GM18861 (cell line): ENCODE data around the gene FRMD4A.

Experiments used
- ATAC-seq: cut with Tn5 transposase; IDR thresholded peaks from one replicate; pipeline ENCODE4 v1.9.1; 2021; ENCODE audit not compliant: unreplicated experiment

The FRMD4A gene

GRCh38 chr10:13739183-13739582 is 591.5 kb downstream of the FRMD4A start:
- ATAC-seq, result no peak

DNA sequence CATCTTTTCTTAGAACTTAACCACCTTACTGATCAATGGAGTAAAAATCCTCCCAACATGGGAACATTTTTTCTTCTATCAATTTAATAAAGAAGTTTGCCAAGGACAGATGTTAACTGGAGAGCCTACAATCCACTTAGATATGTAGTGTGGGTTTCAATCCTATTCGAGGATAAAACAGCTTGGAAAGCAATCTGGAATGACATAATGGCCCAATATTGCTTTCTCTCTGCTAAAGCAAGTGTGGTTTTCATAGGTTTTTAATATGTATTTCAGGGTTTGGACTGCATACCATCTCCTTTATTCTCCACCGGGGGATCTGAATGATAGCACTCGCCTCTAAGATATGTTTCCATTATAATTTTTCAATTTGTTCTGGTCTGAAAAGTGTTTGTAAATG is 594.2 kb downstream of the FRMD4A start:
- ATAC-seq, result no peak

GRCh38 chr10:13734151-13734550 is 596.6 kb downstream of the FRMD4A start:
- ATAC-seq, result no peak

DNA sequence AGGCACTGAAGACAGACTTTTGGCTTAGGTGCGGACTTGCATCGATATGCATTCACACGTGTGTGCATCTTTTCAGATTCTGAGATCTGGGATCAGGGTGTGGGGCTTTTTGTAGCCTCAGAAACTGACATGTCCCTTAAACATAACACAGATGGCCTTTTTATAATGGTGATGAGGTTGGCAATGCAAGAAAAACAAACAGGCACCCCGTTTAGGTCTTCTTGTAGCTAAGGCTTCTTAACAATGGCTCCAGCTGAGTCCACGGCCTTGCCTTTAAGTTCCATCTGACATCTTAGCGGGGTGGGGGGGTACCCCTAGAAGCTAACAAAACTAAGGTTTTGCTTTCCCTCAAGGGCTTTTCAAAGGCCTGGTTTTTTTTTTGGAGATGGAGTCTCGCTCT is 597.7 kb downstream of the FRMD4A start:
- ATAC-seq, result no peak

GRCh38 chr10:13732465-13732881 is 598.3 kb downstream of the FRMD4A start:
- ATAC-seq, result no peak

DNA sequence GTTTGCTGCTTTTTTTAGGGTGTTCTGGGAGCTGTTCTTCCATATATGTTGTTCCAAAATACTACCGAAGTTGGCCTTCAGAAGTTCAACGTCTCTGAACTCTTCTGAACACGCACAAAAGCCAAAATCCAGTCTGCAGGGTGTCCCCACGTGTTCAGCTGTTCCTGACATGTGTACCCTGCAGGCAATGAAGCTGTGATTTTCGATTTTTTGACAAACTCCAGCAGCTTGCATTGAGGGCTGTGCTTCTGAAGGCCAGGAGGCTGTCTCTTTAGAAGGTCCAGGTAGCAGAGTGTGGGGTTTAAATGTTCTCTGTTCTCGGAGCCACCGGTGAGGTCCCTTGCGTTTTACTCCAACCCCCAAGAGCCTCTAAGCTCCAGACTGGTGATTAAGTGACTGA is 598.9 kb downstream of the FRMD4A start:
- no peak for ATAC-seq

GRCh38 chr10:13730956-13731355 is 599.8 kb downstream of the FRMD4A start:
- no peak for ATAC-seq

DNA sequence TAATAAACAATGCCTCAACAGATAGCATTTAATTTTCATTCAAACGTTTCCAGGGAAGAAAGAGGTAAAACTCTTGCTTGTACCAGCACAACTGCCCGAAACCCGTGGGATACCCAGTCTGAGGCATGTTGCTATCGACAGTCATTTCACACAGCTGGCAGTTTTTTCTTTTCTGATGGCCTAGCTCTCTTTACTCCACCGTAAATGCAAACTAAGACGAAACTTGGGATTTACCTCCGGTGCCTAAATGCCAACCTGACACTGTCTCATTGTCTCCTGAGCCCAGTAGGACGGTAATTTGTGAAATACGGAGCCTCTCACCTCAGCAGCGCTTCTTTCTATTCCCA is 600.4 kb downstream of the FRMD4A start:
- ATAC-seq, result no peak

- no peak for ATAC-seq
Measured at GRCh38 chr10:13729586-13730305, 601.0 kb downstream of the FRMD4A start.

- no peak for ATAC-seq
Measured at GRCh38 chr10:13728898-13729535, 601.7 kb downstream of the FRMD4A start.

- no peak for ATAC-seq
Measured at GRCh38 chr10:13725594-13725993, 605.1 kb downstream of the FRMD4A start.

DNA sequence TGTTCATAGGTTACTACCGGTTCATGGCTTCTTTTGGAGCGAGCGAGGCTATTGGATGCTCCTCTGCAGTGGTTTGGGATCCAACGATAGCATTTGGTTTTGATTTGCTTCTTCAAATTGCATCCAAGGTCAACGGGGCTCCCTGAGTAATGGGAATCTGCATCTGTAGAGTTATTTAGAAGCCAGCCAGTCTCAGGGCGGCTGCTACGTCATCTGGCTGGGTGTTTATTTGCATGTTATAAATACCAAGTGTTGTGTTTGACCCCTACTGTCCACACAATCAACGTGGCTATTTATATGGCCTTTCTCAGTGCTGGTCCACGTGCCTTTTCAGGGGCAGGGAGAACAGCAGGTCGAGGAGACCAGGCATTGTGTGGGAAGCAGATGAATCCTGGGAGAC is 606.2 kb downstream of the FRMD4A start:
- ATAC-seq, result no peak

DNA sequence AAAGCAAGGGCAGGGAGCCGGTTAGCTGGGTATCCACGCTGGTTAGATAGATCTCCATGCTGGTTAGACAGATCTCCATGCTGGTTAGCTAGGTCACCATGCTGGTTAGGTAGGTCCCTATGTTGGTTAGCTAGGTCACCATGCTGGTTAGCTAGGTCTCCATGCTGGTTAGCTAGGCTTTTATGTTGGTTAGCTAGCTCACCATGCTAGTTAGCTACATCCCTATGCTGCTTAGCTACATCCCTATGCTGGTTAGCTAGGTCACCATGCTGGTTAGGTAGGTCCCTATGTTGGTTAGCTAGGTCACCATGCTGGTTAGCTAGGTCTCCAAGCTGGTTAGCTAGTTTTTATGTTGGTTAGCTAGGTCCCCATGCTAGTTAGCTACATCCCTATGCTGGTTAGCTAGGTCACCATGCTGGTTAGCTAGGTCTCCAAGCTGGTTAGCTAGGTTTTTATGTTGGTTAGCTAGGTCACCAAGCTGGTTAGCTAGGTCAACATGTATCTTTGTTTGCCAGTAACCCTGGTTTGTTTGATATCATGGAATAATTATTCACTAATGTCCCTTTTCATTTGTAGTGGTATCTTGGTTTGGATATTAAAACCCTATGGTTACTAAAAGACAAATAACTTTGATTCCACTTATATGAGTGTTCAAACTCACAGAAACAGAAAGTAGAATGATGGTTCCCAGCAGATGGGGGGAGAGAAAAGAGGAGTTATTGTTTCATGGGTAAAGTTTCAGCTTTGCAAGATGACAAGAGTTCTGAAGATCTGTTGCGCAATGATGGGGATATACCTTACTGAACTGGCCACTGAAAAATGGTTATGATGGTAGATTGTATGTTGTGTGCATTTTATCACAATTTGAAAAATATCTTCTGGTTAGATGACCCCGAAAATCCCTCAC is 607.7 kb downstream of the FRMD4A start:
- ATAC-seq, result no peak

DNA sequence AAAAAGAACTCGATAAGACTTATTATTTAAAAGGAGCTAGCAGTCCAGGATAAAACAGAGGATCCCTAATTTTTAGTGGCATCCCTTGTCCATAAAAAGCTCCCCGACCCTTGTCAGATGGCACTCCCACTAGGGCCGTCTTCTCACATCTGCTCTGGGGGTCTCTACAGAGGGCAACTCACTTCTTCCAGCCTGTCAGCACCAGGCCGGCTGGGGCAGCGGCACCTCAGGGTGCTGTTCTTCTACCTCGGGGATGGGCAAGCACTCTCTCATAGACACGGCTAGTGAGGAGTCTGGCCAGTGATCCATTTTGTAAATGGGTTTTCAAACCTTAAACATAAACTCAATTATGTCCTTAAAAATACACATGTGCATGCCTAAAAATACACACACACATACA is 609.2 kb downstream of the FRMD4A start:
- ATAC-seq, result no peak

- no peak for ATAC-seq
Measured at GRCh38 chr10:13720699-13721098, 610.0 kb downstream of the FRMD4A start.

DNA sequence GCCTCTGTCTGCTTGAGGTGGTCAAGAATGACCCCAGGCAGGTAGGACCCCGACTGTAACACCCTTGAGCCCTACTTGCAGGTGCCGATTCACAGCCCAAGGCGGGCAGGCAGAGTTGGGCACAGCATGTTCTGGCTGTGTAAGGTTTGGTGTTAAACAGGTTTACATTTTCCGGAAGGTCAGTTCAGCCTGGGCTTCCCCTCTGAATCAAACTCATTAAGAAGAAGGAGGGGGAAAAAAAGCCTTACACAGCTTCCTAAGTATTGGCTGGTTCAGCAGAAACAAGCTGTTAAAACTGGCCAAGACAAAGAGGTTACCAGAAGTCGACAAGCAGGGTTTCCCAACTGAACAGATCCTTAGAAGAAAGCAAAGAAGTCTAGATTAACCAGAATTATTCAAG is 611.3 kb downstream of the FRMD4A start:
- no peak for ATAC-seq

GRCh38 chr10:13718820-13719219 is 611.9 kb downstream of the FRMD4A start:
- ATAC-seq, result no peak

DNA sequence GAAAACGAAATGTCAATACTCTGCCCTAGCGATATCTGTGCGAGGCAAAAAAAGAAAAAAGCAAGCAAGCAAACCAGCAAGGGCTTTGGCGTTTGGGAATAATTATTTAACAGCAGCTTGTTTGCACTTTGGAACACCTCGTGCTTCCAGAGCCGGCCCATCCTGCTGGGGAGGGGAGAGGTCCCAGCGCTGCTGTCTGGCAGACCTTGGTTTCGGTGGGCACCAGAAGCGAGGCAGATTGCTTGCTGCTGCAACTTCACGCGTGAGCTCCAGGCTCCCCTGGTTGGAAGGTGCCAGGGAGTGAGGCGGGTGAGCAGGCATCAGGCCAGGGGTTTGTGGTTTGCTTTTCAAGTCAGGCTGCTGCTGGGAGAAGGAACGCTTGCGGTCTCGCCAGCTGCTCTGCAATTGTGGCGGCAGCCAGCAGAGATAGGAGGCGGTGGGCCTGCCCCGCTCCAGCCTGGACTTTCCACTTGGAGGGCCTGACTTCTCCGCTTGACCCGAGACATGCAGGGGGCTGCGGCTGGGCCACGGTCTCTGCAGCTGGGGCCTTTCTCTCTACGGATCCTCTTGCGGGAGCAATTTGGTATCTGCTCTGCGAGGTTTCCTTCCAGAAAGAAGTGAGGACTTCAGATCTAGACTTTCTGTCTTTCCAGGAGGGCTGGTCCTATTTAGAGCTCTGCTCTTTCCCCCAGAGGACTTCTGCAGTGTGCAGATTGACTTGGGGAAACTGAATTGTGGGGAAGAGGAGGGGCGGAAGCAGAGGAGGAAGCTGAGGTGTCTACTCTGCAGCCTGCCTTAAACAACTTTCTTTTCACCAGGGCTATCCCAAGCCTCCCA is 612.6 kb downstream of the FRMD4A start:
- no peak for ATAC-seq

DNA sequence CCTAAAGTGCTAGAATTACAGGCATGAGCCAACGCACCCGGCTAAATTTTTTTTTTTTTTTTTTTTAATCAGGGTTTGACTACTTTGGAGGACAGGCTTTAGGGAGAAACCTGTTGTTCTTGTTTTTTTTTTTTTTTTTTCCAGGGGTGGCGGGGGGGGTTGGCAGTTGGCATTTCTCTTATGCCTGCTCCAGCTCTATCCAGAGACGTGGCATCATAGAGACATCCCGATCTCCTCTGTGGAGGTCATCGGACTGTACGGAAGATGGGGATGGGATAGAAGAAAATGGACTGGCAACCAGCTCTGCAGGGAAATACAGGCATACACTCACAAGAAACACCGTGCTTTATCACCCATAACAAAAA is 613.2 kb downstream of the FRMD4A start:
- ATAC-seq, result no peak

GRCh38 chr10:13716081-13717071 is 614.3 kb downstream of the FRMD4A start:
- ATAC-seq, result no peak
